ENCODE results near the gene FAM228B. TPM values are rescaled to one million over a fixed set of nuclear protein-coding genes. Genes with fewer than 3 reads are reported as not detected.
"Not testable (repeated sequence)": the region's sequence is repeated elsewhere in the genome, so short reads cannot be mapped to it uniquely, and the experiment has no call there.

Gene FAM228B
- total RNA-seq, 2 experiments from 2014 or later: 21.6 to 24.2 TPM

GRCh38 chr2:24190503-24190902, 67.2 kb downstream of the FAM228B start:
- DNase-seq (no peak), ATAC-seq (ENCODE audit: poor library complexity) (no peak)
- H3K27ac Mint-ChIP-seq: no peak overlapping the region
- no peaks in the 10 kb centered on the region for H3K27me3 Mint-ChIP-seq
- intact Hi-C loops (cut with DNase I, micrococcal nuclease): no loop called here
- no peak overlapping the region for H3K27ac ChIP-seq (ENCODE audit: low read depth in 1 of 2, low read length in 2 of 2)
- H3K36me3 Mint-ChIP-seq (ENCODE audit: low read depth): peaks cover 13% of the 10 kb centered on the region
- H3K27me3 ChIP-seq (ENCODE audit: control insufficient read depth in 1 of 2, insufficient read depth in 2 of 2, low read length in 2 of 2): no peaks in the 10 kb centered on the region
- no peaks in the 10 kb centered on the region for H3K36me3 ChIP-seq (ENCODE audit: insufficient read depth, low read length)
- TF ChIP-seq, protein P1, sequence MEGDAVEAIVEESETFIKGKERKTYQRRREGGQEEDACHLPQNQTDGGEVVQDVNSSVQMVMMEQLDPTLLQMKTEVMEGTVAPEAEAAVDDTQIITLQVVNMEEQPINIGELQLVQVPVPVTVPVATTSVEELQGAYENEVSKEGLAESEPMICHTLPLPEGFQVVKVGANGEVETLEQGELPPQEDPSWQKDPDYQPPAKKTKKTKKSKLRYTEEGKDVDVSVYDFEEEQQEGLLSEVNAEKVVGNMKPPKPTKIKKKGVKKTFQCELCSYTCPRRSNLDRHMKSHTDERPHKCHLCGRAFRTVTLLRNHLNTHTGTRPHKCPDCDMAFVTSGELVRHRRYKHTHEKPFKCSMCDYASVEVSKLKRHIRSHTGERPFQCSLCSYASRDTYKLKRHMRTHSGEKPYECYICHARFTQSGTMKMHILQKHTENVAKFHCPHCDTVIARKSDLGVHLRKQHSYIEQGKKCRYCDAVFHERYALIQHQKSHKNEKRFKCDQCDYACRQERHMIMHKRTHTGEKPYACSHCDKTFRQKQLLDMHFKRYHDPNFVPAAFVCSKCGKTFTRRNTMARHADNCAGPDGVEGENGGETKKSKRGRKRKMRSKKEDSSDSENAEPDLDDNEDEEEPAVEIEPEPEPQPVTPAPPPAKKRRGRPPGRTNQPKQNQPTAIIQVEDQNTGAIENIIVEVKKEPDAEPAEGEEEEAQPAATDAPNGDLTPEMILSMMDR (IDR thresholded peaks at IDR 0.05): no peak
- no peaks in the 10 kb centered on the region for H3K4me1 ChIP-seq (ENCODE audit: insufficient read depth, low read length)
- no peak overlapping the region for H3K4me3 ChIP-seq (ENCODE audit: low read length)
- ChIA-PET POLR2A (no interaction called here), CTCF (no interaction called here)
- no peak overlapping the region for H3K4me3 Mint-ChIP-seq
- H3K9me3 ChIP-seq (ENCODE audit: control insufficient read depth in 1 of 2, insufficient read depth in 1 of 2, low read length in 2 of 2): no peaks in the 10 kb centered on the region
- peaks cover 8% of the 10 kb centered on the region for H3K9me3 Mint-ChIP-seq
- H3K4me1 Mint-ChIP-seq (ENCODE audit: low read depth): no peaks in the 10 kb centered on the region

GRCh38 chr2:24191156-24191555, 67.9 kb downstream of the FAM228B start:
- Mint-ChIP-seq H3K27me3 (no peaks in the 10 kb centered on the region), H3K36me3 (ENCODE audit: low read depth) (peaks cover 14% of the 10 kb centered on the region), H3K4me3 (no peak overlapping the region), H3K9me3 (peaks cover 8% of the 10 kb centered on the region), H3K27ac (no peak overlapping the region), H3K4me1 (ENCODE audit: low read depth) (no peaks in the 10 kb centered on the region)
- Histone ChIP-seq H3K27ac (ENCODE audit: low read depth in 1 of 2, low read length in 2 of 2) (no peak overlapping the region), H3K9me3 (ENCODE audit: control insufficient read depth in 1 of 2, insufficient read depth in 1 of 2, low read length in 2 of 2) (no peaks in the 10 kb centered on the region), H3K36me3 (ENCODE audit: insufficient read depth, low read length) (no peaks in the 10 kb centered on the region), H3K4me3 (ENCODE audit: low read length) (no peak overlapping the region), H3K27me3 (ENCODE audit: control insufficient read depth in 1 of 2, insufficient read depth in 2 of 2, low read length in 2 of 2) (no peaks in the 10 kb centered on the region), H3K4me1 (ENCODE audit: insufficient read depth, low read length) (no peaks in the 10 kb centered on the region)
- ChIA-PET POLR2A (no interaction called here), CTCF (no interaction called here)
- no peak for ATAC-seq (ENCODE audit: poor library complexity)
- intact Hi-C loops (cut with DNase I, micrococcal nuclease): no loop called here
- no peak for DNase-seq
- TF ChIP-seq, protein P1 (IDR thresholded peaks at IDR 0.05): no peak

GRCh38 chr2:24191848-24192247, 68.6 kb downstream of the FAM228B start:
- Mint-ChIP-seq H3K9me3 (peaks cover 8% of the 10 kb centered on the region), H3K27me3 (no peaks in the 10 kb centered on the region), H3K4me1 (ENCODE audit: low read depth) (no peaks in the 10 kb centered on the region), H3K4me3 (no peak overlapping the region), H3K36me3 (ENCODE audit: low read depth) (peaks cover 19% of the 10 kb centered on the region), H3K27ac (no peak overlapping the region)
- DNase-seq (no peak), ATAC-seq (ENCODE audit: poor library complexity) (no peak)
- CTCF ChIA-PET: no interaction called here
- intact Hi-C loops (cut with DNase I, micrococcal nuclease): no loop called here
- Histone ChIP-seq H3K9me3 (ENCODE audit: control insufficient read depth in 1 of 2, insufficient read depth in 1 of 2, low read length in 2 of 2) (no peaks in the 10 kb centered on the region), H3K4me1 (ENCODE audit: insufficient read depth, low read length) (no peaks in the 10 kb centered on the region), H3K36me3 (ENCODE audit: insufficient read depth, low read length) (no peaks in the 10 kb centered on the region), H3K27ac (ENCODE audit: low read depth in 1 of 2, low read length in 2 of 2) (no peak overlapping the region), H3K27me3 (ENCODE audit: control insufficient read depth in 1 of 2, insufficient read depth in 2 of 2, low read length in 2 of 2) (no peaks in the 10 kb centered on the region), H3K4me3 (ENCODE audit: low read length) (no peak overlapping the region)
- TF ChIP-seq, protein P1 (IDR thresholded peaks at IDR 0.05): no peak
- POLR2A ChIA-PET: no interaction called here

DNA sequence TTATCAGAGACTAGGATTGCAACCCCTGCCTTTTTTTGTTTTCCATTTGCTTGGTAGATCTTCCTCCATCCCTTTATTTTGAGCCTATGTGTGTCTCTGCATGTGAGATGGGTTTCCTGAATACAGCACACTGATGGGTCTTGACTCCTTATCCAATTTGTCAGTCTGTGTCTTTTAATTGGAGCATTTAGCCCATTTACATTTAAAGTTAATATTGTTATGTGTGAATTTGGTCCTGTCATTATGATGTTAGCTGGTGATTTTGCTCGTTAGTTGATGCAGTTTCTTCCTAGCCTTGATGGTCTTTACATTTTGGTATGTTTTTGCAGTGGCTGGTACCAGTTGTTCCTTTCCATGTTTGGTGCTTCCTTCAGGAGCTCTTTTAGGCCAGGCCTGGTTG, 73.9 kb downstream of the FAM228B start:
- H3K27me3 ChIP-seq (ENCODE audit: control insufficient read depth in 1 of 2, insufficient read depth in 2 of 2, low read length in 2 of 2); DNase-seq; H3K4me1 Mint-ChIP-seq (ENCODE audit: low read depth); H3K9me3 Mint-ChIP-seq; intact Hi-C loops (cut with DNase I, micrococcal nuclease); H3K4me3 Mint-ChIP-seq; H3K27ac Mint-ChIP-seq; H3K36me3 ChIP-seq (ENCODE audit: insufficient read depth, low read length); ATAC-seq (ENCODE audit: poor library complexity); H3K9me3 ChIP-seq (ENCODE audit: control insufficient read depth in 1 of 2, insufficient read depth in 1 of 2, low read length in 2 of 2); H3K27me3 Mint-ChIP-seq; CTCF ChIA-PET; POLR2A ChIA-PET; H3K27ac ChIP-seq (ENCODE audit: low read depth in 1 of 2, low read length in 2 of 2); H3K4me1 ChIP-seq (ENCODE audit: insufficient read depth, low read length); H3K4me3 ChIP-seq (ENCODE audit: low read length): not testable (repeated sequence)
- peaks cover 42% of the 10 kb centered on the region for H3K36me3 Mint-ChIP-seq (ENCODE audit: low read depth)
